ENCODE data around the gene TSKS.

The TSKS gene

DNA sequence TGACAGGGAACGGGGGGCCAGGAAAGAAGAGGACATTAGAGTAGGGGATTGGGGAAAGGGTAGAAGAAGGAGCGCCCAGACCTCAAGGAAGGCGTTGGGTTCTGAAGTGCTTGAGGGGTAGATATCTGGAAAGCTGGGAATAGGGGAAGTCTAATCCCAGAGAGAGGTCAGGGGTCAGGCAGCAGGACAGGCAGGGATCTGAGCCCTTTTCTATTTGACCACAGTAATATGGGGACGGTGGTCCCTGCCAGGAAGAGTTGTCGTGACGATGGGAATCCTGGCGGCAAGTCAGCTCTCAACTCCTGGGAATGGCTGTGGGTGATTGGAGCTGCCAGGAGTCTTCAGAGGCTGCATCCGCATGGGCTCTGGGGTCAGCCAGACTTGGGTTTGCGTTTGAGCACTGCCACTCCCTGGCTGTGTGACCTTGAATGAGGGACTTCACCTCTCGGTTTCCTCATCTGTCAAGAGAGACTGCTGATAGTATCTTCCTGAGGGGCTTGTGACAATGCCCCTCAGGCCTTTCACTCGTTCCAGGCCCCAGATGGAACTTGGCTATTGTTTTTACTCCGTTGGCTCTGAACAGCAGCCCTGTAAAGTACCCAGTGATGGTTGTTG is 5.0 kb upstream of the TSKS start:
- Mint-ChIP-seq H3K27ac (peak overlapping the region; percentile 99), H3K4me1 (ENCODE audit: low read depth) (peaks cover 67% of the 10 kb centered on the region), H3K36me3 (ENCODE audit: low read depth) (peaks cover 53% of the 10 kb centered on the region), H3K9me3 (no peaks in the 10 kb centered on the region), H3K4me3 (peak overlapping the region; percentile 96), H3K27me3 (no peaks in the 10 kb centered on the region)
- intact Hi-C loops (cut with micrococcal nuclease): no loop called here

DNA sequence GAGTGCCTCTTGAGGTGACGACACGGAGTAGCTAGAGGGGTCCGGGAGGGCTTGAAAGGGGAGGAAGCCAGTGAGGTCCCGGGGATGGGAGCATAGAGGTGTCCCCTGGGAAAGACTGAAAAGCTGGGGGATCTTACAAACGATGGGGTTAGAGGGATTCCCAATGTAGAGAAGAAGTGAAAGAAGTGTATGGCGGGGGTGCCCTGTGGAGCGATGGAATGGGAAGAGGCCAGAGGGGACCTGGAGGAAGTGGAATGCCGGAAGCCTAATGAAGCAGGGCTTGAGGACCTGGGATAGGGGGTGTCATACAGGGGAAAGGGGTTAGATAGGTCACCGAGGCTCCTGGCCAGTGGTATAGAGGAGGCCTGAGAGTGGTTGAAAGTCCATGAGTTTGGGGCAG is 4.3 kb upstream of the TSKS start:
- H3K27ac Mint-ChIP-seq: peak overlapping the region; percentile 99
- H3K36me3 Mint-ChIP-seq (ENCODE audit: low read depth): peaks cover 46% of the 10 kb centered on the region
- no peaks in the 10 kb centered on the region for H3K9me3 Mint-ChIP-seq
- intact Hi-C loops (cut with micrococcal nuclease): no loop called here
- H3K4me1 Mint-ChIP-seq (ENCODE audit: low read depth): peaks cover 67% of the 10 kb centered on the region
- H3K27me3 Mint-ChIP-seq: no peaks in the 10 kb centered on the region
- H3K4me3 Mint-ChIP-seq: peak overlapping the region; percentile 96

DNA sequence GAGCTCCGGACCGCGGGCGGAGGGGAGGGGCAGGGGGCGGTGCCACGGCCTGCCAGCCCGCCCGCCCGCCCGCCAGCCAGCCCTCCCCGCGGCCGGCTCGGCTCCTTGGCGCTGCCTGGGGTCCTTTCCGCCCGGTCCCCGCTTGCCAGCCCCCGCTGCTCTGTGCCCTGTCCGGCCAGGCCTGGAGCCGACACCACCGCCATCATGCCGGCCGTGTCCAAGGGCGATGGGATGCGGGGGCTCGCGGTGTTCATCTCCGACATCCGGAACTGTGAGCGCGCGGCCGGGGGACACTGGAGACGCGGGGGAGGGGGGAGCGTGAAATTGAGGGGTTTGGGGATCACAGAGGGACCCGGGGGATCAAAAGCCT is 3.8 kb upstream of the TSKS start, which contains the start of gene AP2A1:
TSS of gene AP2A1 (plus strand) at position 72 of the 370 bp plus-strand sequence. CDS start at position 205, 133 bp downstream.
- H3K4me1 Mint-ChIP-seq (ENCODE audit: low read depth): peaks cover 72% of the 10 kb centered on the region
- intact Hi-C loops (cut with micrococcal nuclease): loop anchor here (1.0 kb wide), 1 partner anchor 46 kb away; the partner anchor contains the start of gene FUZ

DNA sequence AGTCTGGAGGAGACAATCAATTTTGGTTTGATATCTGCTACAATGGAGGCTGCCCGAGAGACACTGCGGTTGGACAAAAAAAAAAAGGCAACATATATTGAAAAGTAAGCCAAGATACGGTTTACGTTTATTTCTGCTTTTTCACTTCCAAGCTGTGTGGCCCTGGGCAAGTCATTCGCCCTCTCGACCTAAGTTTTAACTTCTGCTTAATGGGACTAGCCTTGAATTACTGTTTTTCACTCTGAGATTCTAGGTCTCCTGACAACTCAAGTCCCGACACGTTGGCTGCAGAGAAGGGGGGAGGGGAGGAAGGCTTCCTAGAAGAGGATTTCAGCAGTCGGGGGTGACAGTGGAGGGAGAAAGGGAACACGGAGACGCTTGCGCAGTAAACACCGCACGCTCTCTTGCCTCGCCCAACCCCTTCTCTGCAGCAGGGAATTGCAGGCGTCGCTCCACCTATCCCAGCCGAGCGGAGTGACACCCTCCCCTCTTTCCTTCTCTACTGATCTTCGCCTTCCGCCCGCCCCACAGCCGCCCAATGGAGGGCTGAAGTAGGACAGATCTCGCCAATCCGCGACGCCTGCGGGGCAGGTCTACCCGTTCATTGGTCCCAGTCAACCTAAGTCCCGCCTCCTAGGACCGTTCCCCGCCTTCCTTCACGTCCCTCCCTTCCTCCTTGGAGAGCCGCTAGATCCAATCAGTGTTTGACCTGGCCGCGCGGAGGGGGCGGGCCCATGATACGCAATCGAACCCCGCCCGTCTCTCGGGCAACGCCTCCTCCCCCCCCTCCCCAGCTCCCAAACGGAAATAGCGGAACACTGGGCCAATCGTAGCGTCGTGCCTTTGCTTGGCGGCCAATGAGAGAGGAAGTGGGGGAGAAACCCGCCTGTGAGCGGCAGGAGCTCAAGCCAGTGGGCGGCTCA is 3.2 kb upstream of the TSKS start:
- Mint-ChIP-seq H3K9me3 (no peaks in the 10 kb centered on the region), H3K27ac (peak overlapping the region; percentile 99), H3K27me3 (no peaks in the 10 kb centered on the region), H3K4me3 (peak overlapping the region; percentile 96), H3K36me3 (ENCODE audit: low read depth) (peaks cover 38% of the 10 kb centered on the region), H3K4me1 (ENCODE audit: low read depth) (peaks cover 73% of the 10 kb centered on the region)
- intact Hi-C loops (cut with micrococcal nuclease): loop anchor here (1.0 kb wide), 1 partner anchor 47 kb away; the partner anchor contains the start of gene FUZ

More for the DNA sequence above, 3.8 kb upstream of the TSKS start, which contains the start of gene AP2A1:
- peak within 1 kb of the TSS; percentile 99 for H3K27ac Mint-ChIP-seq
- H3K4me3 Mint-ChIP-seq: peak within 1 kb of the TSS; percentile 96
- H3K36me3 Mint-ChIP-seq (ENCODE audit: low read depth): peaks cover 44% of the 10 kb centered on the region
- H3K27me3 Mint-ChIP-seq: no peaks in the 10 kb centered on the region
- no peaks in the 10 kb centered on the region for H3K9me3 Mint-ChIP-seq

DNA sequence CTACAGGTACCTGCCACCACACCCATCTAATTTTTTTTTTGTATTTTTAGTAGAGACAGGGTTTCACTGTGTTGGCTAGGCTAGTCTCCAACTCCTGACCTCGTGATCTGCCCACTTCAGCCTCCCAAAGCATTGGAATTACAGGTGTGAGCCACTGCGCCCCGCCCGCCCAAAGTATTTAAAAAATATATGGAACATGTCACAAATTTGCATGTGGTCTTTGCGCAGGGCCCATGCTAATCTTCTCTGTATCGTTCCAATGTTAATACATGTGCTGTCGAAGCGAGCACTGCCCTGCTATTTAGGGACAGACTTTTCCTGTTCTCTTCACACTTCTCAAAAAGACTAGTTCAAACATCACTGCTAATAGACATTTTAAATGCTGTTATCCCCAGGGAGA is 1.2 kb upstream of the TSKS start:
- peak overlapping the region; percentile 99 for H3K27ac Mint-ChIP-seq
- H3K4me1 Mint-ChIP-seq (ENCODE audit: low read depth): peaks cover 65% of the 10 kb centered on the region
- intact Hi-C loops (cut with micrococcal nuclease): no loop called here
- H3K27me3 Mint-ChIP-seq: peaks cover 2% of the 10 kb centered on the region
- no peaks in the 10 kb centered on the region for H3K9me3 Mint-ChIP-seq
- H3K4me3 Mint-ChIP-seq: no peak overlapping the region
- peaks cover 23% of the 10 kb centered on the region for H3K36me3 Mint-ChIP-seq (ENCODE audit: low read depth)

DNA sequence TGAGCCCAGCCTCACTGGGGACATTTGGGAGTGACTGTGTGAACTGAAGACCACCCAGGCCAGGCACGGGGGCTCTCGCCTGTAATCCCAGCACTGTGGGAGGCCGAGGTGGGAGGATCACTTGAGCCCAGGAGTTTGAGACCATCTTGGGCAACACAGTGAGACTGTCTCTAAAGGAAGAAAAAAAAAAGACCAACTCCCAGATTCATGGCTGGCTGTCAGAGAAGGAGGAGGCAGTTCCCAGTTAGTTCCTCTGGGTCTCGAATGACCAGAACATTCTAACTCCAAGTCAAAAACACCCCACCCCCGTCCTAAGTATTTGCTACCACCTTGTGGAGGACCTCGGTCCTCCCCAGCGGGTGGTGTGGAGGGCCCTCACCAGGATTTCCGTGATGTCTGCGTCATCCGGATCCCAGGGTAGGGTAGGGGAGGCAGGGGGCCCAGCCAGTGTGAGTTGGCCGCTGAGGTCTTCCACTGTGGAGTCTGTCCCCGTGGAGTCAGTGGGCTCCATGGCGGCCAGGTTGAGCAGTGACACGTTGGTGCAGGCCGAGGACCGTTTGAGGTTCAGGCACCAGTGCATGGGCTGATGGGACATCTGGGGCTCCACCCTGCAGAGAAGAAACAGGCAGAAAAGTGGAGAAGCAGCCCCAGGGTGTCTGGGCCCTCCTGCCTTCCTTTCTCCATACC is 1.3 kb downstream of the TSKS start:
- Mint-ChIP-seq H3K27me3 (peaks cover 12% of the 10 kb centered on the region), H3K36me3 (ENCODE audit: low read depth) (no peaks in the 10 kb centered on the region), H3K9me3 (no peaks in the 10 kb centered on the region), H3K27ac (peak overlapping the region; percentile 67), H3K4me3 (peak overlapping the region; percentile 42), H3K4me1 (ENCODE audit: low read depth) (peaks cover 44% of the 10 kb centered on the region)
- intact Hi-C loops (cut with micrococcal nuclease): no loop called here

DNA sequence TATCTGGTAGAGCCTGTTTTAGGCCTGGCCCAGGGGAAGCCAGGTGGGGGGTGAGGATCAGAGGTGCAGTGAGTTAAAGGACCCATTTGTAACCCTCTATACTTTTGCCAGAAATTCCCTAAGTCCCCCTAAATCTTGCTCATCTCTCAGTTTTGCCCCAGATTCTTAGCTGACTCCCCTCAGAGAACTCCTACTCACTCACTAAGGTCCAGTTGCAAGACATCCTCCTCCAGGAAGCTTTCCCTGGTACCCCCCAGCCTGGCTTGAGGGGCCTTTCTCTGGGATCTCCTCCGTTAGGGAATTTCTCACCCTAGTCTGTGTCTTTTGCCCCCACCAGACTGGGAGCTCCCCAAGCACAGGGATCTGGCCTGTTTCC is 1.9 kb downstream of the TSKS start:
- Mint-ChIP-seq H3K27ac (peak overlapping the region; percentile 67), H3K9me3 (no peaks in the 10 kb centered on the region), H3K4me3 (peak overlapping the region; percentile 42), H3K36me3 (ENCODE audit: low read depth) (no peaks in the 10 kb centered on the region), H3K27me3 (peaks cover 12% of the 10 kb centered on the region), H3K4me1 (ENCODE audit: low read depth) (peaks cover 43% of the 10 kb centered on the region)
- intact Hi-C loops (cut with micrococcal nuclease): no loop called here

DNA sequence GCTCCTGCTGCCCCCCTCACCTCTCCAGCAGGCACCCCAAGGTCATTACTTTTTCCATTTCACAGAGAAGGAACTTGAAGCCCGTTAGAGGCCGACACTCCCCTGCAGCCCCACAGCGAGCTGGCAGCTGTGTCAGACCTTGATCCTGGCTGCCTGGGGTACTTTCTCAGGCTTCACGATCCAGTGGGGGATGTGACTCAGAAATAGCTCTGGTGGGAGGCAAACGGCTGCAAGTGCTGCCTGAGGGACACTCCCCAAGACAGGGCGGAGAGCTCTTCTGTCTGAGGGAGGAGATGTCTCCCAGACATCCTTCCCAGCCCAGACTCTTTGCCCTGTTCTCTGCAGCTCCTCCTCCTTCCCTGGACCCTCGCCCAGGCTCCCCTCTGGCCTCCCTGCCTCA is 4.8 kb downstream of the TSKS start:
- peak overlapping the region; percentile 45 for H3K27ac Mint-ChIP-seq
- peaks cover 9% of the 10 kb centered on the region for H3K9me3 Mint-ChIP-seq
- peaks cover 6% of the 10 kb centered on the region for H3K36me3 Mint-ChIP-seq (ENCODE audit: low read depth)
- intact Hi-C loops (cut with micrococcal nuclease): no loop called here
- H3K4me1 Mint-ChIP-seq (ENCODE audit: low read depth): peaks cover 23% of the 10 kb centered on the region
- no peak overlapping the region for H3K4me3 Mint-ChIP-seq
- H3K27me3 Mint-ChIP-seq: peaks cover 12% of the 10 kb centered on the region

DNA sequence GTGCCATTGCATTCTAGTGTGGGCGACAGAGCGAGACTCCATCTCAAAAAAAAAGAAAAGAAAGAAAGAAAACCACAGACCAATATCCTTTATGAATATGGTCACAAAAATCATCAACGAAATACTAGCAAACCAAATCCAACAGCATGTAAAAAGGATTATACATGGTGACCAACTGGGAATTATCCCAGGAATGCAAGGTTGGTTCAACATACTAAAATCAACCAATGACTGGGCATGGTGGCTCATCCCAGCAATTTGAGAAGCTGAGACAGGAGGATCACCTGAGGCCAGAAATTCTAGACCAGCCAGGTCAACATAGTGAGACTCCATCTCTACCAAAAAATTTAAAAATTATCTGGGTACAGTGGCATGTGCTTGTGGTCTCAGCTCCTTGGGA is 7.2 kb downstream of the TSKS start:
- Mint-ChIP-seq H3K36me3 (ENCODE audit: low read depth) (peaks cover 6% of the 10 kb centered on the region), H3K9me3 (peaks cover 9% of the 10 kb centered on the region), H3K27ac (no peak overlapping the region), H3K4me1 (ENCODE audit: low read depth) (no peaks in the 10 kb centered on the region), H3K4me3 (no peak overlapping the region), H3K27me3 (peaks cover 12% of the 10 kb centered on the region)
- intact Hi-C loops (cut with micrococcal nuclease): no loop called here

DNA sequence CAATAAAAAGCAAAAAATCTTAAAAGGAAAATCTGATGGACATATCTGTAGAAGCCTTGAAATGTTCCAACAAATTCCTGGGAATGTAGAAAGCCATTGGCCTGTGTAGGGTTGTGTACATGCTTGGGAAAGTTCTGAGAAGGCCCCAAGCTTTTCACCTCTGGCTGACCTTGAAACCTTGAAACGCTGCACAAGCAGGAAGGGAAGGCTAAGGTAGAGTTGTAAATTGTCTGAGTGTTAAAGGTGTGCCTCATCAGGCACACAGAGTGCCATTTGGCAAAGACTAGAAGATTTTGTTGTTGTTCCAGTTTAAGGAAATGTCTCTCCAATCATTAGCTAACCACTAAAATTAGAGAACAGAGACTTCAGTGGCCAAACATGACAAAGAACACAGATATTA is 10.4 kb downstream of the TSKS start:
- Mint-ChIP-seq H3K27ac (no peak overlapping the region), H3K4me3 (no peak overlapping the region), H3K4me1 (ENCODE audit: low read depth) (peaks cover 1% of the 10 kb centered on the region), H3K27me3 (peaks cover 4% of the 10 kb centered on the region), H3K36me3 (ENCODE audit: low read depth) (peaks cover 6% of the 10 kb centered on the region), H3K9me3 (peaks cover 9% of the 10 kb centered on the region)
- intact Hi-C loops (cut with micrococcal nuclease): no loop called here

DNA sequence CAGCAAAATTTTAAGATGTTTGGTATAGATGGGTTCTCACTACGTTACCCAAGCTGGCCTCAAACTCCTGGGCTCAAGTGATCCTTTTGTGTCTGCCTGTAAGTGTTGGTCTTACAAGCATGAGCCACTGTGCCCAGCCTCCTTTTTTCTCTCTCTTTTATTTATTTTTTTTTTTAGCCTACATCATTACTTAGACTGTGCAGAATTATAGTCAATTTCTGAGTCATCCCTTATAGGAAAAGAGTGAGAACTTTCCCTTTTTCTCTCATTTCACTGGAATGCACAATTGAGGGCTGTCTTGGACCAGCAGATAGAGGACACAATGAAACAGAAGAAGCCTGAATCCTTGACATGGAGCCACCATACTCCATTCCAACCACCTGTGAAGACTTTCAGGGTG is 13.3 kb downstream of the TSKS start:
- no peaks in the 10 kb centered on the region for H3K36me3 Mint-ChIP-seq (ENCODE audit: low read depth)
- no peak overlapping the region for H3K4me3 Mint-ChIP-seq
- intact Hi-C loops (cut with micrococcal nuclease): no loop called here
- H3K9me3 Mint-ChIP-seq: no peaks in the 10 kb centered on the region
- peaks cover 11% of the 10 kb centered on the region for H3K27me3 Mint-ChIP-seq
- peaks cover 19% of the 10 kb centered on the region for H3K4me1 Mint-ChIP-seq (ENCODE audit: low read depth)
- H3K27ac Mint-ChIP-seq: no peak overlapping the region

DNA sequence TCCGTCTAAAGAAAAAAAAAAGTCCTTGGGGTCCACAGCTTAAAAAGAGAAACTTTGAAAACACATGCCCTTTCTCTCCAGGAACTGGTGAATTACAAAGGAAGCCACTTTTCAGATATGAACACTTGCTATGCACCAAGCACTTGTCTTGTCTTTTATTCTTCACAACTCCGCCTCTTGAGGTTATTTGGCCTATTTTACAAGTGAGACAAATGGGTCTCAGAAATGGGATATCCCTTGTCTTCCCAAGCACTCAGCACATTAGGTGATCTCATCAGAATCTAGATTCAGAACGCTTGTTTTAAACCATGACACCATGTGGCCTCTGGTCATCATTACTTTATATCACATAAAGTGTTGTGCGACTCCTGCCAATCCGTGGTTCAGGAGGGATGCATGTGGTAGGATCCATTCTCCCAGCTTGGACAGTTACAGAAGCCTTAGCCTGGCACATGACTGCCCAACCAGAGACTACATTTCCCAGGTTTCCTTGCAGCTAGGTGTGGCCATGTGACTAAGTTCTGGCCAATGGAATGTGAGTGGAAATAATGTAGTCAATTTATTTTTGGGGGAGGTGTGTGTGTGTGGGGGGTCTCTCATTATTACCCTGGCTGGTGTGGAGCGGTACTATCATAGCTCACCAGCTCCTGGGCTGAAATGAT is 13.9 kb downstream of the TSKS start:
- Mint-ChIP-seq H3K4me1 (ENCODE audit: low read depth) (peaks cover 19% of the 10 kb centered on the region), H3K9me3 (no peaks in the 10 kb centered on the region), H3K27me3 (peaks cover 11% of the 10 kb centered on the region), H3K27ac (no peak overlapping the region), H3K4me3 (no peak overlapping the region), H3K36me3 (ENCODE audit: low read depth) (no peaks in the 10 kb centered on the region)
- intact Hi-C loops (cut with micrococcal nuclease): no loop called here

DNA sequence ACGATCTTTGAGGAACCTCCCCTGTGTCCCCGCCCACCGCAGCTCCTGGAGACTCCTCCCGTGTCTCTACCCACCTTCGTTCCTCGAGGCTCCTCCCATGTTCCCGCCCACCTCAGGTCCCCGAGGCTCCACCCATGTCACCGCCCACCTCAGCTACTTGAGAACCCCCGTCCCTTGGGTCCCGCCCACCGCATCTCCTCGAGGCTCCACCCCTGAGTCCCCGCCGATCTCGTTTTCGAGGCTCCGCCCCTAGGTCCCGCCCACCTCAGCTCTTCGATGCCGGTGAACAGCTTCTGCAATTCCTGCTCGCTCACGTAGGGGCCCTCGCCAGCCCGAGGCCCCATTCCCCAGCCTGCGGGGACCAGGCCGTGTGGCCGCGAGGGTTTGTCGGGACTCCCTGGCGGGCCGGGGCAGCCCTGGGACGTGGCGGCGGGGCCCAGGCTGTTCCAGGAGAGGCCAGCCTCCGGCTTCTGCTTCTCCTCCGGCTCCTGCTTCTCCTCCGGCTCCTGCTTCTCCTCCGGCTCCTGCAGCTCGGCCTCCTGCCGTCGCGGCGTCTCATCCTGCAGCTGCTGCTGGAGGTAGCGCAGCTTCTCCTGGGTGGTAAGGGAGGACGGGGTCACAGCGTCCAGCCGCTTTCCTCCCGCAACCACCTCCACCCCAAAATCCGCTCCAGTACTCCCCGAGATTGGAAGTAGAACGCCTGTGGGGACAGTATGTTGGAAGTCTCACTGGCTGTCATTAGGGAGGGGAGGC is 16.7 kb downstream of the TSKS start:
- Mint-ChIP-seq H3K4me3 (peak overlapping the region; percentile 37), H3K27me3 (peaks cover 11% of the 10 kb centered on the region), H3K9me3 (no peaks in the 10 kb centered on the region), H3K27ac (peak overlapping the region; percentile 33), H3K36me3 (ENCODE audit: low read depth) (no peaks in the 10 kb centered on the region), H3K4me1 (ENCODE audit: low read depth) (peaks cover 26% of the 10 kb centered on the region)
- intact Hi-C loops (cut with micrococcal nuclease): no loop called here

All from dendritic cell treated with granulocyte-macrophage colony-stimulating factor and Interleukin-4, amounts not matched to agents 40 ng/mL and 50 ng/mL, for 4 days (primary cell).